Measurements from ENCODE around the gene DHRS1.

The DHRS1 gene

DNA sequence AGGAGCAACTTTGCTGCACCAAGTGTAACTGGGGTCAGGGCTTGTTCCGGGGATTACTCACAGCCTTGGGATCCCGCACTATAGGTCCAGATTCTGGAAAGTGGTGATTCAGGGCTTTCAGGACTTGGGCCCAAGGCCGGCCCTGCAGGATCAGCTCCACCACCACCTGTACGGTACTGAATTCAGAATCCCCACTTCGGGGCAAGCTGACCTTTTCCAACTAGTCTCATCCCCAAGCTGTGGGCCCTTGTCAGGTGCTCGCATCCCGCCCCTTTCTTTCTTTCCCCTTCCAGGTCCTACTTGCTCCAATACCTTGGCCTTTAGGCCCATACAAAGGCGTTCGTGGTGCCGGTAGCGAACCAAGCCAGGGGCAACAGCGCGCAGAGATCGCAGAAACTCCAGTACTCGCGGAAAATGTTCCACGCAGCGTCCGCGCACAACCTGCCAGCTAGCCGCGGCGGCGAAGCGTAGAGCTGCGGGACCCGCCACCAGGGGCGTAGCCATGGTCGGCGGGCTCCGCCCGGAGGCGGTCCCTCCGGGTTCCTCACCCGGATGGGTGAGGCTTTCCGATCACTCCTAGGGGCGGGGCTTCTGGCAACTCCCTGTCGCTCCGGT is 57.6 kb downstream of the DHRS1 start:
- peak; percentile 93 for DNase-seq

All from stimulated activated naive CD4-positive, alpha-beta T cell treated with Interleukin-2 at 50 U/mL for 16 hours (primary cell).